HUES6 (cell line): ENCODE data around the gene JPT2.

Source experiments
- H3K27ac ChIP-seq: 2 replicates; pipeline ENCODE4 v1.7.0; 2013; ENCODE audit warnings: low read depth, mild to moderate bottlenecking, low read length, inconsistent platforms
- H3K27me3 ChIP-seq: 2 replicates; pipeline ENCODE4 v1.6.1; 2013; ENCODE audit warnings: low read length; ENCODE audit not compliant: control insufficient read depth, insufficient read depth
- H3K36me3 ChIP-seq: 2 replicates; pipeline ENCODE4 v1.6.1; 2013; ENCODE audit warnings: low read length; ENCODE audit not compliant: control insufficient read depth, insufficient read depth
- H3K4me1 ChIP-seq: 2 replicates; pipeline ENCODE4 v1.6.1; 2013; ENCODE audit warnings: low read length; ENCODE audit not compliant: control insufficient read depth, insufficient read depth
- H3K4me3 ChIP-seq: 2 replicates; pipeline ENCODE4 v1.5.1; 2013; ENCODE audit warnings: low read depth, low read length
- H3K9ac ChIP-seq: one replicate; pipeline ENCODE4 v1.6.1; 2013; ENCODE audit warnings: mild to moderate bottlenecking, low read length
- H3K9me3 ChIP-seq: 2 replicates; pipeline ENCODE4 v1.6.1; 2013; ENCODE audit warnings: low read depth, low read length; ENCODE audit not compliant: control insufficient read depth, insufficient read depth

Gene JPT2, protein sequence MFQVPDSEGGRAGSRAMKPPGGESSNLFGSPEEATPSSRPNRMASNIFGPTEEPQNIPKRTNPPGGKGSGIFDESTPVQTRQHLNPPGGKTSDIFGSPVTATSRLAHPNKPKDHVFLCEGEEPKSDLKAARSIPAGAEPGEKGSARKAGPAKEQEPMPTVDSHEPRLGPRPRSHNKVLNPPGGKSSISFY

GRCh38 chr16:1677942-1678499 lies at the start of gene JPT2:
TSS of gene JPT2 (plus strand) at chr16:1678279. CDS start at chr16:1678313, 34 bp downstream.
- peak within 1 kb of the TSS; percentile 86 for H3K27ac ChIP-seq
- no peaks in the 10 kb centered on the region for H3K9me3 ChIP-seq
- peaks cover 50% of the 10 kb centered on the region for H3K36me3 ChIP-seq
- peak within 1 kb of the TSS; percentile 94 for H3K9ac ChIP-seq
- no peaks in the 10 kb centered on the region for H3K27me3 ChIP-seq
- H3K4me1 ChIP-seq = peaks cover 19% of the 10 kb centered on the region; the same call in 1 of the 2 replicates
- H3K4me3 ChIP-seq = peak within 1 kb of the TSS; percentile 92

- Histone ChIP-seq H3K9me3 (no peaks in the 10 kb centered on the region), H3K27me3 (no peaks in the 10 kb centered on the region), H3K4me1 (no peaks in the 10 kb centered on the region), H3K36me3 (peaks cover 73% of the 10 kb centered on the region), H3K4me3 (no peak overlapping the region), H3K9ac (no peak overlapping the region), H3K27ac (no peak overlapping the region)
Observed at GRCh38 chr16:1630450-1631213, 47.4 kb upstream of the JPT2 start.

- no peak overlapping the region for H3K4me3 ChIP-seq
- no peaks in the 10 kb centered on the region for H3K9me3 ChIP-seq
- H3K9ac ChIP-seq = no peak overlapping the region
- H3K36me3 ChIP-seq = peaks cover 69% of the 10 kb centered on the region
- H3K27me3 ChIP-seq = no peaks in the 10 kb centered on the region
- no peak overlapping the region for H3K27ac ChIP-seq
- H3K4me1 ChIP-seq = no peaks in the 10 kb centered on the region
Observed at GRCh38 chr16:1631230-1631629, 46.8 kb upstream of the JPT2 start.

DNA sequence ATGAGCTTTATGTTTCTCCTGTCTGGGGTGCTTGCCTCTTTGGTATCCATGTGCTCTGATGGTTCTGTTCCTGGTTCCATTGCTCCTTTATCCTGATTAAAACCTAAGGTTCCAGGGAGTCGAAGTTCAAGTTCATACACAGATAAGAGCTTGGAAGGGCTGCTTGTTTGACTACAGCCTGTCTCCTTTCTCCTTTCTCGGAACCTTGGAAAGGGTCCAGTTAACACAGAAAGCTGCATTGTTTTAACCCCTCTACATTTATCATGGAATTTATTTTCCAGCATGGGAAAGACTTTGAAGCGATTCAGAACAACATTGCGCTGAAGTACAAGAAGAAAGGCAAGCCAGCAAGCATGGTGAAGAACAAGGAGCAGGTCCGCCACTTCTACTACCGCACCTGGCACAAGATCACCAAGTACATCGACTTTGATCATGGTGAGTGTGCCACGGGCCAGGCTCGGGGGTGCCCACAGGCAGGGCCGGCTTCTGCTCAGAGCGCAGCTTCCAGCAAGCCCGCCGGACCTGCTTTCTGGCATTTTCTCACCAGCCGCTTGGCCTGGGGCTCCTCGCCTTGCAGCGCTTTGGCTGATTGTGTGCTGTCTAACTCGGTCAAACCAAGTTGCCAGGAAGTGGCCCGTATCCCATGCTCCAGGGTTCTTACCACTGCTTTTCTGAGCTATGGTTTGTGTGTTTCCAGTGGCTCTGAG lies 46.0 kb upstream of the JPT2 start:
- Histone ChIP-seq H3K9me3 (no peaks in the 10 kb centered on the region), H3K27ac (no peak overlapping the region), H3K4me1 (no peaks in the 10 kb centered on the region), H3K9ac (no peak overlapping the region), H3K27me3 (no peaks in the 10 kb centered on the region), H3K4me3 (no peak overlapping the region), H3K36me3 (peaks cover 61% of the 10 kb centered on the region)

- Histone ChIP-seq H3K27ac (no peak overlapping the region), H3K36me3 (peaks cover 66% of the 10 kb centered on the region), H3K9ac (no peak overlapping the region), H3K9me3 (no peaks in the 10 kb centered on the region), H3K4me3 (no peak overlapping the region), H3K27me3 (no peaks in the 10 kb centered on the region), H3K4me1 (no peaks in the 10 kb centered on the region)
Observed at GRCh38 chr16:1632638-1632970, 45.5 kb upstream of the JPT2 start.

DNA sequence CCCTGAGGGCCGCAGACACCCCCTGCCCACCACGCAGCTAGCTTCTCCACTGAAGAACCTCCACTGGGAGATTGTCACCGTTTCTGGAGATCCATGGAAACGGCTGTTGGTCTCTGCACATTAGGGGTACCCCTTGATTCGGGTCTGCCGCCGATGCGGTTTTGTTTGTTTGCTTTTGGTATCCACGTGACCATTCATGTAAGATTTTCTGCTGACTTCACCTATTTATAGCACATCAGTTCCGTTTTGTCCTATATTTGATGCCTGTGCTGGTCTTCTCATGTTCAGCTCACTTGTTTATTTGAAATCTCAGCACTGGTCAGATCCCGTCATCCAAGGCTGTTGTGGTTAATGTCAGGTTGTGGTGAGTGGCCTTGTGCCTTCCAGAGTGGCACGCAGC lies 44.8 kb upstream of the JPT2 start:
- no peaks in the 10 kb centered on the region for H3K4me1 ChIP-seq
- H3K36me3 ChIP-seq = peaks cover 73% of the 10 kb centered on the region
- no peaks in the 10 kb centered on the region for H3K27me3 ChIP-seq
- no peak overlapping the region for H3K4me3 ChIP-seq
- H3K27ac ChIP-seq = no peak overlapping the region
- no peak overlapping the region for H3K9ac ChIP-seq
- H3K9me3 ChIP-seq = no peaks in the 10 kb centered on the region

GRCh38 chr16:1634541-1634940 lies 43.5 kb upstream of the JPT2 start:
- Histone ChIP-seq H3K9ac (no peak overlapping the region), H3K36me3 (peaks cover 74% of the 10 kb centered on the region), H3K9me3 (no peaks in the 10 kb centered on the region), H3K4me1 (no peaks in the 10 kb centered on the region), H3K4me3 (no peak overlapping the region), H3K27me3 (no peaks in the 10 kb centered on the region), H3K27ac (no peak overlapping the region)

GRCh38 chr16:1635070-1635469 lies 43.0 kb upstream of the JPT2 start:
- peaks cover 75% of the 10 kb centered on the region for H3K36me3 ChIP-seq
- no peaks in the 10 kb centered on the region for H3K4me1 ChIP-seq
- no peak overlapping the region for H3K9ac ChIP-seq
- H3K27ac ChIP-seq = no peak overlapping the region
- H3K4me3 ChIP-seq = no peak overlapping the region
- no peaks in the 10 kb centered on the region for H3K27me3 ChIP-seq
- no peaks in the 10 kb centered on the region for H3K9me3 ChIP-seq

GRCh38 chr16:1637526-1637925 lies 40.6 kb upstream of the JPT2 start:
- H3K36me3 ChIP-seq = peaks cover 81% of the 10 kb centered on the region
- no peaks in the 10 kb centered on the region for H3K4me1 ChIP-seq
- H3K4me3 ChIP-seq = no peak overlapping the region
- H3K9me3 ChIP-seq = no peaks in the 10 kb centered on the region
- H3K9ac ChIP-seq = no peak overlapping the region
- no peaks in the 10 kb centered on the region for H3K27me3 ChIP-seq
- H3K27ac ChIP-seq = no peak overlapping the region

GRCh38 chr16:1638757-1639156 lies 39.3 kb upstream of the JPT2 start:
- peaks cover 80% of the 10 kb centered on the region for H3K36me3 ChIP-seq
- no peak overlapping the region for H3K27ac ChIP-seq

DNA sequence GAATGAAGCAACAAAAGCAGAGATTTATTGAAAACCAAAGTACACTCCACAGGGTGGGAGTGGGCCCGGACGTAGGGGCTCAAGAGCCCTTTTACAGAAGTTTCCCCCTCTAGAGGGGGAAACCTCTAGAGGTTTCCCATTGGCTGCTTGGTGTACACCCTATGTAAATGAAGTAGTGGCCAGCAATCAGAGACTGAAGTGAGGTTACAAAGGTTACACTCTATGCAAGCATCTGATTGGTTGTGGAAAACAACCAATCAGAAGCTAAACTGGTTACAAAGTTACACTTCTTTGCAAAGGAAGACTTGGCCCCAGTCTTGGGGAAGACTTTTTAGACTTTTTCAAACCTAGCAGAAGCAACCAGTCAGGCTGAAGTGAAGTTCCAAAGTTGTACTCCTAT lies 38.8 kb upstream of the JPT2 start:
- Histone ChIP-seq H3K27ac (no peak overlapping the region), H3K4me3 (no peak overlapping the region), H3K9me3 (no peaks in the 10 kb centered on the region), H3K27me3 (no peaks in the 10 kb centered on the region), H3K36me3 (peaks cover 80% of the 10 kb centered on the region), H3K9ac (no peak overlapping the region), H3K4me1 (no peaks in the 10 kb centered on the region)

More at GRCh38 chr16:1638757-1639156, 39.3 kb upstream of the JPT2 start:
- Histone ChIP-seq H3K4me1 (no peaks in the 10 kb centered on the region), H3K4me3 (no peak overlapping the region), H3K27me3 (no peaks in the 10 kb centered on the region), H3K9me3 (no peaks in the 10 kb centered on the region), H3K9ac (no peak overlapping the region)
